ENCODE data around the gene TNS2.
A peak's percentile ranks its signal among the peaks of the same experiment; 100 is the strongest.

The TNS2 gene

DNA sequence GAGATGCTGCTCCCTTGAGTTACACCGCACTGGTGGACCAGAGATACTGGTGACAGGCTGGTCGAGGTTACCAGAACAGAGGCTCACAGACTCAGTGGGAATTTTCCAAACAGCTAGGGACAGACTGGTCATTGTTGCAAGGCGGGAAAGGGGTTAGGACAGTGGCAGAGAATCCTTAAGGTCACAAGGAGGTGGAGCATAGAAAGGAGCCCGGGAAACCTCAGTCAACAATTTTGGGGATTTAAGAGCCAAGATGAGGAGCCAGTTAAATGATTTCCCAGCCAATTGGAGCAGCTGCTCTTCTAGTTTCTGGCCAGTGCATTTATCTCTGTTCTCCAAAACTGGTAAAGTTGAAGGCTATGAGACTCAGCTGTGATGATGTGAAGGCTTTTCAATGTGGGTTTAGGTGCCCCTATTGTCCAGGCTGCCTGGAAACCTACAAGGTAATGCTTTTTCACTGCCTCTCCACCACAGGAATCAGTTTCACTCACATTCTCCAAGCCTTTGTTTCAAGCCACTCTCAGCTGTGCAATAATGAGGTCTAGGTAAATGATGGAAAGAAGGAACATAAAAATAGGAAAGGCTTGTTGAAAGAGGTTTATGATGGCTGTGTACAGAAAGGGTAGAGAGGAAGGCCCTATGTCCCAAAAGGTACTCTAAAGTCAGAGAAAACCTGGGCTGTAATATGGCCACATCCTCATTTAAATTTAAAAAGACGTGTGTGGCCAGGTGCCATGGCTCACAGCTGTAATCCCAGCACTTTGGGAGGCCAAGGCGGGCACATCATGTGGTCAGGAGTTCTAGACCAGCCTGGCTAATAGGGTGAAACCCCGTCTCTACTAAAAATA is 7.0 kb upstream of the TNS2 start:
- no peak for DNase-seq

GRCh38 chr12:53044052-53044581 is 5.7 kb upstream of the TNS2 start:
- DNase-seq = no peak

- DNase-seq = no peak
Measured at GRCh38 chr12:53044896-53045695, 4.8 kb upstream of the TNS2 start.

- no peak for DNase-seq
Measured at GRCh38 chr12:53045696-53046045, 4.2 kb upstream of the TNS2 start.

- DNase-seq = no peak
Measured at GRCh38 chr12:53046655-53047220, 3.1 kb upstream of the TNS2 start.

DNA sequence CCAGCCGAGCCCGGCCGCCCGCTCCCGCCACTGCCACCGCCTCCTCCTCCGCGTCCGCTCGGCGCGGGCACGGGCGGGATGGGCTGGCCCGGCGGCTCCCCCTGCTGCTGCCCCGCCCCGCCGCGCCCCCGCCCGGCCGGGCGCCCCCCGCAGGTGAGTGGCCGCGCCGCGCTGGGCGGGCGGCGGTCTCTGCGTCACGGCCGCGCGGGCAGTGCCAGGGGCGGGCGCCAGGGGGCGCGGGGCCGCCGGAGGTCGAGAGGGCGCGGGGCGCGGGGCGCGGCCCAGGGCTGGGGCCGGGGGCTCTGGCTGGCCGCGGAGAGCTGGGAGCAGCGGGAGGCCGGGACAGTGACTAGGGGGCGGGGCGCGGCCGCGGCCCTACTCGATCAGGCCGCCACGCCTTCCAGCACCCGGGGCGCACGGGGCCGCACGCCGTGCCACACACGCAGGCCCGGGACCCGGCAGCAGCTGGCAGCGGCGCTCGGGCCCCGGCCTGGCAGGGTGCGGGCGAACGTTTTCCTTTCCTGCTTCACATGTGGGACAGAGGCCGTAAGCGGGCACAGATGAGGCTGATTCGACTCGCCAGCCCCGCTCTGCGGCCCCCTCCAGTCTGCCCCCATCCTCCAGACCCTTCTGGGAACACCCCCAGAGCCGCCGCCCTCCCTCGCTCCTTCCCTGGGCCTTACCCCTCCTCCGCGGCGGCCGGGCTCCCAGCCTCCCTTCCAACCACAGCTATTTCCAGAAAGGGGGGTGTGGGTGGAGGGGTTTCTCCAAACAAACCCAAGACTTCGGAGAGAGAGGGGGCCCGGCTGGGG is 2.4 kb upstream of the TNS2 start:
- DNase-seq = no peak

- no peak for DNase-seq
Measured at GRCh38 chr12:53048033-53048779, 1.7 kb upstream of the TNS2 start.

DNA sequence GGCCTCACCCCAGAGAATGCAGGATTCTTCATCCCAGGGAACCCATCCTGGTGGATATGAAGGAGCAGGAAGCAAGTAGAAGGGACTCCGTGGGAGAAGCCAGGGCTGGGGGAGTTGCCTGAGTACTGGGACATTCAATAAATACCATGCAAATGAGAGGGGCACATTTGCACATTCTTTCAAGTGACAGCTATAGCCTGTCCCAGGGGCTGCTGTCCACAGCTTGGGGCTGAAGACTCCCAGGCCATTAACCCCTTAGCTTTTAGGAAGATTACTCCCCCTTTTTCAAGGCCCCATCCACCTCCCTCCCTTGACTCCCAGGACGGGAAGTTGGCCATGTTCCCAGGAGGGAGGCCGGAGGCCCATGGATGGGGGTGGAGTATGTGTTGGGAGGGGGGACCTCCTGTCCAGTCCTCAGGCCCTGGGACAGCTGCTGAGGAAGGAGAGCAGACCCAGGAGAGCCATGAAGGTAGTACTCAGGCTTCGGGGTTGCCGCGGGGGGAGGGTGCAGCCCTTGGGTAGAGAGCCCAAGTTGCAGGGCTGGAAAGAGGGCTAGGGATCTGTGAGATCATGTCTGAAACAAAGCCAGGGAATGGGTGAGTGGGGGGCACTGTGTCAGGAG is 974 bp upstream of the TNS2 start:
- DNase-seq = no peak

DNA sequence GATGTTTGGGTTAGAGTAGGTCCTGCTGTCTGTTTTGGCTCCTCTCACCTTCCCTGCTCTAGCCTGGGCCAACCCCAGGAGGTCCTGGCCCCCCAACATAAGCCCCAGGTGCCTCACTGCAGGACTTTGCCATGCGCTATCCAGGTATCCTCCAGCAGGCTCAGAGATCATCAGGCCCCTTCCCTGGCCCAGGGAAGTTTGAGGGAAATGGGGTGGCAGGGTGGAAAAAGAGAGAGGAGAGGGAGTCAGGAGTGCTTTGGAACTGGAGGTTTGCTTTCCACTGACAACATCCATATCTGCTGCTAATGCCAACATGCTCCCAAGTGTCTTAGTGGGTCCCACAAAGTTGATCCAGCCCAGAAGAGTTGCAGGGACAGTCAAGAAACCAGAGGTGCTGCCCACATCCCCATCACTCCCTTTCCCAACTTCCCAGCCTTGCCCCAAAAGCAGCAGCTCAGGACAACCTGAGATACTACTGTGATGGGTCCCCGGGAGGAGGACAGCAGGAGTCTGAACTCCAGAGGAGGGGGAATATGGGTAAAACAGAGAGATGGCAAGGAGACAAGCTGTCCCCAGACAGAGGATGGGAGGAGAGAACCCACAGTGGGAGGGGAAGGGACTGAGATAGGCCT is 677 bp downstream of the TNS2 start:
- DNase-seq = no peak

DNA sequence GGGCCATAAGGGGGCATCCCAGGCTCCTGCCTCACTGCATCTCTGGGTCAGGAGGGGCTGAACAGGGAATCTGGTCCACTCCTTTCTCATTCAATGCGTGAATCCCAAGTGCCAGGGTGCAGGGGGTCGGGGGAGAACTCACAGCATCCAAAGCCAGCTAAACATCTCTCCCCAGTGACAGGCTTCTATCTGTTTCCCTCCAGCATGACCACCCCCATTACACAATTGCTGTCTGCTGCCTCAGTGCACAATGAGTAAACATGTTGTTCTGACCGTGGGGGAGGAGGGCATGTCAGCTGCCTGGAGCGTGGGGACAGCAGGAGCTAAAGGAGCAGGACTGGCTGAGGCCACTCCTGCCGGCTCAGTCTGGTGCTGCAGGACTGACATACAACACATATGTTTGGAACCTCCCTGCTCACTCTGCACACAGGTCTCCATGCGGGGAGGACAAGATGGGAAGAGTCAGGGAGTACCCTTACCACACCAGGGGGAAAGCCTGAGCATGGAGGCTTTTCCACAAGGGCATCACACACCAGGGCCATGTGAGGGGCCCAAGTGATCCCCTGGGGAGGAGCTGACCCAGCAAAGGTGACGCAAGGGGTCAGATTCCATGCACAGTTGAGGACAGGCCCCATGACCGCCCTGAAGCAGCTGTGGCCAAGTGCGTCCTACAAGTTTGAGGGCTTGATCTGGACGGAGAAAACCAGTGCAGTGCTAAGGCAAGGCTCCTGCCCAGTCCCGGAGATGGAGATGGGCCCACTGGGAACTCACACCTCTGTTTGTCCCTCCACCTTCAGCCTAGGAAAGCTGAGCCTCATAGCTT is 1.4 kb downstream of the TNS2 start:
- DNase-seq = no peak

GRCh38 chr12:53051881-53052412 is 2.1 kb downstream of the TNS2 start:
- no peak for DNase-seq

- DNase-seq = no peak
Measured at GRCh38 chr12:53052419-53053217, 2.8 kb downstream of the TNS2 start.

GRCh38 chr12:53053218-53054111 is 3.6 kb downstream of the TNS2 start:
- DNase-seq = peak; percentile 58

DNA sequence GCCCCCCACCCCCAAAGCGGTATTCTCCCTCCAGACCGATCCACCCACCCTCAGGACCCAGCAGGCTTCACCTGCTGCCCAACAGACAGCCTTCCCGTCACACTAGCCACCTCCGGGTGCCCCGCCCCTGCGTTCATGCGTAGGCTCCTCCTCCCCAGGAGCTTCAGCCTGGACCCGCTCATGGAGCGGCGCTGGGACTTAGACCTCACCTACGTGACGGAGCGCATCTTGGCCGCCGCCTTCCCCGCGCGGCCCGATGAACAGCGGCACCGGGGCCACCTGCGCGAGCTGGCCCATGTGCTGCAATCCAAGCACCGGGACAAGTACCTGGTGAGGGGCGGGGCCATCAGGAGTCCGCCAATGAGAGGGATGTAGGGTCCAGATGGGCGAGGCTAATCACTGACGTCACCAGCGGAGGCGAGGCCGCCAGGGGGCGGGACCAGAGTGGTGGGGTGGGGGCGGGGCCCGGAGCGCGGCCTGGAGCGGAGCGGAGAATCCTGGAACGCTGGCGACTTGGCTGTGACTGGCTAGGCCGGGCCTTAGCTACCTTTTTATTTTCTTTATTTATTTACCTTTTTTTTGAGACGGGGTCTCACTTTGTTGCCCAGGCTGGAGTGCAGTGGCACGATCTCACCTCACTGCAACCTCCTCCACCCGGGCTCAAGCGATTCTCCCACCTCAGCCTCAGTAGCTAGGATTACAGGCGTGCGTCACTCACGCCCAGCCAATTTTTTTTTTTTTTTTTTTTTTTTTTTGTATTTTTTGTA is 4.4 kb downstream of the TNS2 start:
- peak; percentile 78 for DNase-seq

DNA sequence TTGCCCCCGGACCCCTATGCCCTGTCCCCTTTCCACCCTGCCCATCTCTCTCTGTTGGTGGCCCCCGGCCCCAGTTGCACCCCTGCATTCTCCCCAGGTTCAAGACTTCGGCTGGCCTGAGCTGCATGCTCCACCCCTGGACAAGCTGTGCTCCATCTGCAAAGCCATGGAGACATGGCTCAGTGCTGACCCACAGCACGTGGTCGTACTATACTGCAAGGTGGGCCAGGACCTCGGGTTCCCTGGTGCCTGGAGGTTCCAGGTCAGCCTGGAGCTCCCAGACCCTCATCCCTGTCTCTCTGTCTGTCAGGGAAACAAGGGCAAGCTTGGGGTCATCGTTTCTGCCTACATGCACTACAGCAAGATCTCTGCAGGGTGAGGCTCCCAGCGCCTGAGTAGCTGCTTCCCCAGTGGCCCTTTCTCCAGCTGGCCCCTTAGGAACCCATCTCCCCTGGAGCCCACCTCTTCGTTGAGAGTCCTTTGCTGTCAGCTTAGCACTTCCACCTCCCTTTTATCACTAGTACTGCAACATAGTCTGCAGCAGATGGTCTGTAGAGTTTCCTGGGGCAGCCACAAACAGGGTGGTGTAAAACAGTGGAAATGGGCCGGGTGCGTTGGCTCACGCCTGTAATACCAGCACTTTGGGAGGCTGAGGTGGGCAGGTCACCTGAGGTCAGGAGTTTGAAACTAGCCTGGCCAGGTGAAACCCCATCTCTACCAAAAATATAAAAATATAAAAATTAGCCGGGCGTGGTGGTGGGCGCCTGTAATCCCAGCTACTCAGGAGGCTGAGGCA is 5.8 kb downstream of the TNS2 start:
- no peak for DNase-seq

DNA sequence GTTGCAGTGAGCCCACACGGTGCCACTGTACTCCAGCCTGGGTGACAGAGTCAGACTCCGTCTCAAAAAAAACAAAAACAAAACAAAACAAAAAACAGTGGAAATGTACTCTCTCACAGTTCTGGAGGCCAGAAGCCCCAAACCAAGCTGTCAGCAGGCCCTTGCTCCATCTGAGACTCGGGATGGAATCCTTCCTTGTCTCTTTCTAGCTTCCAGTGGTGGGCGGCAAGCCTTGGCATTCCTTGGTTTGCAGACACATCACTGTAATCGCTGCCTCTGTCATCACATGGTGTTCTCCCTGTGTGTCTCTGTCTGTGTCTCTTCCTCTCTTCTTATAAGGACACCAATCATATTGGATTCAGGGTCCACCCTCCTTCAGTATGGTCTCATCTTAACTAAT is 6.4 kb downstream of the TNS2 start:
- DNase-seq = no peak

All from DMS79 (cell line).